Measurements from ENCODE around the gene RIC8B.
"Not testable (repeated sequence)": the region's sequence is repeated elsewhere in the genome, so short reads cannot be mapped to it uniquely, and the experiment has no call there.

The RIC8B gene

GRCh38 chr12:106774005-106774807 is at the start of gene RIC8B:
RIC8B (plus strand) TSS chr12:106774682; CDS start chr12:106774746, 64 bp downstream.
- no peak for TF ChIP-seq CTCF (IDR thresholded peaks at IDR 0.05; ENCODE audit: borderline replicate concordance, insufficient read depth, low read depth, low read length)
- peak within 1 kb of the TSS; percentile 96 for H3K4me3 ChIP-seq (ENCODE audit: low read depth, low read length)

- H3K4me3 ChIP-seq (ENCODE audit: low read depth, low read length): no peak overlapping the region
- no peak for TF ChIP-seq CTCF (IDR thresholded peaks at IDR 0.05; ENCODE audit: borderline replicate concordance, insufficient read depth, low read depth, low read length)
Measured at GRCh38 chr12:106724934-106725333, 49.5 kb upstream of the RIC8B start.

GRCh38 chr12:106726603-106727202 is 47.8 kb upstream of the RIC8B start:
- H3K4me3 ChIP-seq (ENCODE audit: low read depth, low read length): not testable (repeated sequence)

GRCh38 chr12:106729611-106730010 is 44.9 kb upstream of the RIC8B start:
- no peak overlapping the region for H3K4me3 ChIP-seq (ENCODE audit: low read depth, low read length)
- no peak for TF ChIP-seq CTCF (IDR thresholded peaks at IDR 0.05; ENCODE audit: borderline replicate concordance, insufficient read depth, low read depth, low read length)

GRCh38 chr12:106732890-106733289 is 41.6 kb upstream of the RIC8B start:
- H3K4me3 ChIP-seq (ENCODE audit: low read depth, low read length): no peak overlapping the region
- no peak for TF ChIP-seq CTCF (IDR thresholded peaks at IDR 0.05; ENCODE audit: borderline replicate concordance, insufficient read depth, low read depth, low read length)

GRCh38 chr12:106733660-106734059 is 40.8 kb upstream of the RIC8B start:
- no peak overlapping the region for H3K4me3 ChIP-seq (ENCODE audit: low read depth, low read length)
- no peak for TF ChIP-seq CTCF (IDR thresholded peaks at IDR 0.05; ENCODE audit: borderline replicate concordance, insufficient read depth, low read depth, low read length)

- no peak overlapping the region for H3K4me3 ChIP-seq (ENCODE audit: low read depth, low read length)
- TF ChIP-seq CTCF (IDR thresholded peaks at IDR 0.05; ENCODE audit: borderline replicate concordance, insufficient read depth, low read depth, low read length): 0 out of 2 replicates have a peak, but pooled peaks have one; percentile 19
Measured at GRCh38 chr12:106736051-106736957, 38.2 kb upstream of the RIC8B start.
